NCI-H69 (cell line): ENCODE measurements around the gene MED15.

Experiments
- DNase-seq: peaks from one replicate; lab custom pipeline; 2025; lab: John Stamatoyannopoulos, UW

Gene MED15

DNA sequence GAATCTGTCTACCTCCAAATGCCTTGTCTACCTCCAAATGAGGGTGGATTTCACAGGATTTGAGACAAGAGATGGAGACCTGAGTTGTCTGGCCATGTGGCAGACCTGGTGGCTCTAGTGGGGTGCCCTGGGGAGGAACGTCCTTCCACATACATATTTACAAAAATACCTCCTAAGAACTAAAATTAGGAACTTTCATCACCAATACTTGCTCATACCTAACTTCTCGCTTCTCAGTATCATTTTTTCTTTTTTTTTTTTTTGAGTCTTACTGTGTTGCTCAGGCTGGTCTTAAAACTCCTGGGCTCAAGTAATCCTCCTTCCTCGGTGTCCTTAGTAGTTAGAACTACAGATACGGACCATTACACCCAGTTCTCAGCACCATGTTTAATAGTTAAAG lies 117.9 kb downstream of the MED15 start:
- DNase-seq, result no peak

DNA sequence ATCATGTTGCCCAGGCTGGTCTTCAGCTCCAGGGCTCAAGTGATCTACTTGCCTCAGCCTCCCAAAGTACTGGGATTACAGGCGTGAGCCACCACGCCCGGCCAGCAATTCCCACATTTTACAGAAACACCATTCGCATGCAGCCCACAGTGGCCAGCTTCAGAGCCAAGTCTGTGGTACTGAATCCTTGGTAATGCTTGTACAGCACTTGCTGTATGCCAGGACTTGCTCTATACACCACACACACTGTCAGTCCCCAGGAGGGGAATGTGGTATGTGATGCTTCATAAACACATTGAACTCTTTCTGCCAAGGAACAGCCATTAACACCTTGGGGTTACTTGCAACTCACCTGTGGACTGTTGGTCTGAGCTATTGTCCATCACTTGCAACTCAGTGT lies 119.4 kb downstream of the MED15 start:
- DNase-seq, result no peak

DNA sequence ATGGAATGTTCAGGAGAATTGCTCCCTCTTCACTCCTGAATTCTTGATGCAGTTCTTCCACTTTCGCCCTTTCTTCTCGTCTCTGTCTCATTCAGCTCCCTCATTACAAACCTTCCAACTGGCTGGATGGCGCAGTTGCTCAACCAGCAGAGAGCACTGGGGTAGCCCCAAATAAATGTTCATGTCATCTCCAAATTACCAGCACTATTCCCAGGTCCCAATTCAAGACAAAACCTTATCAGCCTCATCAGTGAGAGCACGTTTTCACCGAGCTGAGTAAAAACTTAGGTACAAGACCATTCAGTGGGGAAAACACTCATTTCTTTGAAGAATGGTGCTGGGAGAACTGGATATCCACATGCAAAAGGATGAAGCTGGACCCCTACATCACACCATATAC lies 120.0 kb downstream of the MED15 start:
- DNase-seq, result no peak

DNA sequence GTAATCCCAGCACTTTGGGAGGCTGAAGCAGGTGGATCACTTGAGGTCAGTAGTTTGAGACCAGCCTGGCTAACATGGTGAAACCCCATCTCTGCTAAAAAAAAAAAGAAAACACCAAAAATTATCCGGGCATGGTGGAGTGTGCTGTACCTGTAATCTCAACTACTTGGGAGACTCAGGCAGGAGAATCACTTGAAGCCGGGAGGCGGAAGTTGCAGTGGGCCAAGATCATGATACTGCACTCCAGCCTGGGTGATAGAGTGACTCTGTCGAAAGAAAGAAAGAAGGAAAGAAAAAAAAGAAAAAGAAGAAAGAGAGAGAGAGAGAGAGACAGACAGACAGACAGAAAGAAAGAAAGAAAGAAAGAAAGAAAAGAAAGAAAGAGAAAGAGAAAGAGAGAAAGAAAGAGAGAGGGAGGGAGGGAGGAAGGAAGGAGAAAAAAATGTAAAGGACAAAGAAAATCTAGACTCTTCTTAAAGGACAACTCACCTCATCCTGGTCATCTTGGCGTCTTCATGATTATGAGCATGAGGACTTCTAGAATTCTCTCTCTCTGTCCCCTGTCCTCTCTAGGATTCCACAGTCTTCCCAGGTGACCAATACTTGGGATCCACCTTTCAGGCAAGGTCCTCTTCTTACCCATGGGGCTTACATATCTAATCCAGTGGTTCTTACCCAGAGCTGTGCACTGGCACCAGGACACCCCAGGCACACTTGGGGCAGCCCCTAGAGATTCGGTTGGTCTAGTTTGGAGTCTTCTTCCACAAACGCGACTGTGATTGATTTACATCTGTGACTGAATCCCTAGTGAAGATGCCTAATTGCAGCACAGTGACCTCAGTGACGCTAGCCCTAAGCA lies 120.9 kb downstream of the MED15 start:
- DNase-seq, result no peak

DNA sequence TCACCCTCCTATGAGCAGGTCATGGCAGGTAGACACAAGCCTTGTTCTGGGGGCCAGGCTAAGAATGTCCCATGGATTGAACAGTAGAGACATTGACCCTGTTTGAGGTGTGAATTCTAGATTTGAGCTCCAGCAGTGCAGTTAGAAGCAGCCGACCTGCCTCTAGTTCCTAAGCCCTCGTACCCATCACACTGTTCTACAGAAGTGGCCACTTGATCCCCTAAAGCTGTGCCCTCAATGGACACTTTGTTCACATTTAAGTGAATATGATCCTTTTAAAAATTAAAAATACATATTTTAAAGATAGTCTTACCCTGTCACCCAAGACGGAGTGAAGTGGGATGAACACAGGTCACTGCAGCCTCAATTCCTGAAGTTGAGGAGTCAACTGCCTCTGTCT lies 122.0 kb downstream of the MED15 start:
- DNase-seq, result no peak

DNA sequence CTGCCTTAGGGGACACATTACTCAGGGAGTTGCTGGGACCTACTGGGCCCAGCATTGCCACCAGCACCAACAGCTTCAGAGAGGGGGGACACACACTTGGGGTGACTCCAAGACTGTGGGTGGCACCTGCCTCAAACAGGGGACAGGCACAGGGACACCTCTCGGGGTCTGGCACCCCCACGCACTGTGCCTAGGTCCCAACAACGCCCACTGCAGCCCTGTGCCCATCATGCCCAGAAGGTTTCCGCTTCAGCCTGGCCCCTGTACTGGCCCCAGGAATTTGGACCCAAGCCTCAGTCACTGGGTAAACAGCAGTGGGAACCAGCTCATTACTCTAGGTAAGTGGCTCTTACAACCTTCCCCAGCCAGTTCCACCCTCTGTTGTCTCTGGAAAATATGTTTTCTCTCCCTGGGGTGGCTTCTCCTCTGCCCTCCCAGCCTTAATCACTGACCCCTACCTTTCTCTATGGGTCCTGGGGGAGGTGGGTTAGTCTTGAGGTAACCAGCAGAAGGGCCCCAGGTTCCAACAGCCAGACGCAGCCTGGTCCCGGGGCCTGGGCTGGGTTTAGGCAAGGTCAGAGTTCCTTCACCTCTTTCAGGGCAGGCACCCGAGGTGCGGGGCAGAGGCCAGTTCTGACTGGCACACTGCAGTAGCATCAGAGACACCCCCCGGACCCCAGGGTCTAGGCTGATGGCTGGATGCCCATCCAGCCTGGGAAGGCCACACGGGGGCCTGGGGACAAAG lies 123.6 kb downstream of the MED15 start:
- no peak for DNase-seq

DNA sequence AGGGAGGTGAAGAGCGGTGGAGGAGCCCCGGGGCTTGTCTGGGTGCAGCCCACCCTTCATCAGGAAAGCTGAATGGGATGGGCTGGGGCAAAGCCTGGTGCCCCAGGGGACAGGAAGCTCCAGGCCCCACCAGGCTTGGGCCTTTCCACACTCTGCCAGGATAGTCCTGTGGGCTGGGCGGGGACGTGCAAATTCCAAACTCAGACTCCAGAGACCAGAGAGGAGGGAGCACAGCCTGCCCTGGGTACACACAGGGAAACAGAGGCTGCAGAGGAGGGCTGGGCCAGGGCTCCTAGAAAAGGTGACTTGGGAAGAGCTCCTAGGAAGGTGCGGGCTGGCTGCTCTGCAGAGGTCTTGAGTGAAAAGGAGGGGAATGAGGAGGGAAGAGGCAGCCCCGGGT lies 124.7 kb downstream of the MED15 start:
- no peak for DNase-seq

DNA sequence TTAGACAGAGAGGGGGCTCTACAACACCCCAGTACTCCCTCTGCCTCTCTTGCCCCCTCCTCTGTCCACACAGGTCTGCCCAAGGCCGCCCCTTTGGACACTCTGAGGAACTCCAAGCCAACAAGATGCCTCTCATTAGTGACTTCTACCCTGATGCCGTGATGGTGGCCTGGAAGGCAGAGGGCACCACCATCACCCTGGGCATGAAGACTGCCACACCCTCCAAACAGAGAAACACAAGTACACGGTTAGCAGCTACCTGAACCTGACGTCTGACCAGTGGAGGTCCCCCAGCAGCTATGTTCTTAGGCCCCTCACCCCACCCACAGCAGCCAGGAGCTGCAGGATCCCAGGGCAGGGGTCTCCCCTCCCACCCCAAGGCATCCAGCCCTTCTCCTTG lies 125.1 kb downstream of the MED15 start:
- DNase-seq, result no peak

DNA sequence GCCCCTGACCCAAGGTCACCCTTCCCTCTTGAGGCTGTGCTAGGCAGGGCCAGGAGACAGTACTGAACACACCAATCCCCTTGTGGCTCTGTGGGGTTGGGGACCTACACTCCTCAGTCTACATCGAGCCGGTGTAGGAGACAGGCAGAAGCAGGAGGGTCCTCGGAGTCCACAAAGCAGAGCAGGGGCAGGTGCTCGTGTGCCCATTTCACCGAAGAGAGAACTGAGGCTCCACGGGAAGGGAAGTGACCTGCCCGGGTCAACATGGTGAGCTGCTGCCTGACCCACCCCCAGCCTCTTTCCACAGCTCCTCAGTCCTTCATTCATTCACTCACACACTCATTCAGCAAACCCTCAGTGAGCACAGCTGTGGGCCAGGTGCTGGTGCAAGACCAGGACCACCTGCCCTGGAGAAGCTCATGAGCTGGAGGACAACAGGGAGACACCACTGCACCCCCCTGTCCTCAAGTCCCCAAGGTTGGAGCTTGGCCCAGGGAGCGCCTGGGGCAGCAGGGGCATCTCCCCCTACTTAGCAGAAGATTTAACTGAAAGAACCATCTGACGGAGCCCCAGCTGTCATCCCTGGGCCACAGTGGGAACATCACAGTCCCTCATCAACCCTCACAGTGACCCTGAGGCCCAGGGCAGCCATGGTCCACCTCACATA lies 127.3 kb downstream of the MED15 start:
- no peak for DNase-seq

DNA sequence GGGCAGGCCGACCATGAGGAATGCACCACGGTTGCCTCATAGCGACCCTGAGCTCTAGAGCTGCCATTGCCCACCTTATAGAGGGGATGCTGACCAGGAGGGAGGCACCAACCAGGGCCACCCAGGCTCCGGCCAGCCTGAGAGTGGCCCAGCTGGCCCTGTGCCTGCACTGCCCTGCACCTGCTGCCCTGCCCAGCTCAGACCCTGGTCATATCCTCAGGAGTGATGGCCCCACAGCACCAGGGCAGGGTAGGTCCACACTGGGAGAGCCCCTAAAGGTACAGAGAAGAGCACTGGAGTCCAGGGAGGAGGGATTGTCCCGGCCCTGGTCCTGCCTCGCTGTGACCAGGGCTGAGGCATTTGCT lies 127.8 kb downstream of the MED15 start:
- DNase-seq, result no peak

DNA sequence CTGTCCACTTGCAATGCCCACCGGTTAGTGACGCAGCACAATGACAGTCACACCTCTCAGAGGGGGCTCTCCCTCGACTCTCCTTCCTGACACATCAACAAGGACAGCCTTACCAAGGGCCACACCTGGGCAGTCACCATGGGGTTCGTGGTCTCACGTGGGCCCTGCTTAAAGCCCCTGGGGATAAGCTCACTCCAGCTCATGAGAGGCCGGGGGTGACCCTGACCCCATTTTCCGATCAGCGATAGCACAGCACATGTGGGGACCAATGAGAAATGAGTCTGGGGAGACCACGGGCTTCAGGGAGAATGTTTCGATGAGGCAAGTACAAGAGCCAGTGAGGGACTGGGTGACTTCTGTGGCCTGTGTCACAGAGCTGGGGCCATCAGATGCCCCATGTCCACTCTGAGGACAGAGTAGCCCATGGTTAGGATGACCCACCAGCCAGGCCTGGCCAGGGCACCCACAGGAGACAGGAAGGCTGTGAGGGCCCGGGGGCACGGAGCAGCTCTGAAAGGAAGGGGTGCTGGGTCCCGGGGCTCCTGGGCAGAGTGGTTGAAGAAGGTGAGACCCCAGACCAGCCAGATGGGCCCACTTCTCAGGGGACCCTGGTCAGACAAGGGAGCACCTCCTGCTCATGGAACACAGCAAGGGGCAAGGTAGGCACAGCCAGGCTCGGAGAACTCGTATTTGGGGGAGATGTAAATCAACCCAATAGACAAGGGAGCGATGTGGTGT lies 128.8 kb downstream of the MED15 start:
- no peak for DNase-seq

DNA sequence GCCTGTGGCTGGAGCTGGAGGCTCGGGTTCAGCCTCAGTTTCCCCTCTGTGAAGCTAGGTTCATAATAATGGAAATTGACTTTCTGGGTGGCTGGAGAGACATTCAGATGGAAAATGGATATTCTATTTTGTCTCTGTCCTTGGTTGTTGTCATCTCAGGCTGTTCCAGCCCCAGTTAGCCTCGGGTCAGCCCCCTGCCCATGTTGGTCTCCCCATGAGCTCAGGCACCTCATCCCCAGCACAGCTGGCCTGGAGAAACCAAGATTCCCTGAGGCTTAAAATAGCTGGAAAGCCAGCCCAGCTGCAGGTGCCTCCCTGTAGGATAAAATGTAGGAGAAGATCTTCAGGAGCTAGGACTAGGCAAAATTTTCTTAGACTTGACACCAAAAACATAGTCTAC lies 129.5 kb downstream of the MED15 start:
- no peak for DNase-seq
